ENCODE results near the gene GDPD2.

GRCh38 chrX:70439016-70439415, 15.9 kb downstream of the GDPD2 start:
- no peak for TF ChIP-seq JUN (IDR thresholded peaks at IDR 0.05; ENCODE audit: borderline replicate concordance, insufficient read depth, insufficient read length, low read depth)
- TF ChIP-seq, protein P1, sequence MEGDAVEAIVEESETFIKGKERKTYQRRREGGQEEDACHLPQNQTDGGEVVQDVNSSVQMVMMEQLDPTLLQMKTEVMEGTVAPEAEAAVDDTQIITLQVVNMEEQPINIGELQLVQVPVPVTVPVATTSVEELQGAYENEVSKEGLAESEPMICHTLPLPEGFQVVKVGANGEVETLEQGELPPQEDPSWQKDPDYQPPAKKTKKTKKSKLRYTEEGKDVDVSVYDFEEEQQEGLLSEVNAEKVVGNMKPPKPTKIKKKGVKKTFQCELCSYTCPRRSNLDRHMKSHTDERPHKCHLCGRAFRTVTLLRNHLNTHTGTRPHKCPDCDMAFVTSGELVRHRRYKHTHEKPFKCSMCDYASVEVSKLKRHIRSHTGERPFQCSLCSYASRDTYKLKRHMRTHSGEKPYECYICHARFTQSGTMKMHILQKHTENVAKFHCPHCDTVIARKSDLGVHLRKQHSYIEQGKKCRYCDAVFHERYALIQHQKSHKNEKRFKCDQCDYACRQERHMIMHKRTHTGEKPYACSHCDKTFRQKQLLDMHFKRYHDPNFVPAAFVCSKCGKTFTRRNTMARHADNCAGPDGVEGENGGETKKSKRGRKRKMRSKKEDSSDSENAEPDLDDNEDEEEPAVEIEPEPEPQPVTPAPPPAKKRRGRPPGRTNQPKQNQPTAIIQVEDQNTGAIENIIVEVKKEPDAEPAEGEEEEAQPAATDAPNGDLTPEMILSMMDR (IDR thresholded peaks at IDR 0.05; ENCODE audit: extremely low read depth in 1 of 2, insufficient read depth in 1 of 2, low read depth in 1 of 2, low read length in 2 of 2) = no peak
- no peak for TF ChIP-seq FOS (IDR thresholded peaks at IDR 0.05; ENCODE audit: borderline replicate concordance, insufficient read depth, low read length)
- TF ChIP-seq POLR2AphosphoS5 (IDR thresholded peaks at IDR 0.05; ENCODE audit: insufficient read depth, low read depth, low read length) = no peak
- TF ChIP-seq POLR2A (IDR thresholded peaks at IDR 0.05; ENCODE audit: low read depth, low read length) = no peak
- TF ChIP-seq, protein P2, sequence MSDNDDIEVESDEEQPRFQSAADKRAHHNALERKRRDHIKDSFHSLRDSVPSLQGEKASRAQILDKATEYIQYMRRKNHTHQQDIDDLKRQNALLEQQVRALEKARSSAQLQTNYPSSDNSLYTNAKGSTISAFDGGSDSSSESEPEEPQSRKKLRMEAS (IDR thresholded peaks at IDR 0.05; ENCODE audit: insufficient read depth, insufficient read length) = no peak
- no peak for TF ChIP-seq MYC (IDR thresholded peaks at IDR 0.05; ENCODE audit: low read depth, low read length)
- no peak for TF ChIP-seq GATA2 (IDR thresholded peaks at IDR 0.05; ENCODE audit: insufficient read depth, insufficient read length, low read depth, low read length)
